NCI-H748 (cell line): ENCODE data around the gene ARPC5.

ENCODE experiments used
- DNase-seq: peaks from one replicate; lab custom pipeline; 2025; ENCODE audit not compliant: unreplicated experiment; lab: John Stamatoyannopoulos, UW

The ARPC5 gene

GRCh38 chr1:183612407-183612806 lies 23.2 kb downstream of the ARPC5 start:
- no peak for DNase-seq

- DNase-seq: no peak
These were observed 24.6 kb downstream of the ARPC5 start for GRCh38 chr1:183611021-183611420.

- peak; percentile 31 for DNase-seq
These were observed 25.7 kb downstream of the ARPC5 start for GRCh38 chr1:183609759-183610452.

- DNase-seq: no peak
These were observed 26.3 kb downstream of the ARPC5 start for GRCh38 chr1:183609313-183609712.

GRCh38 chr1:183607322-183607980 lies 28.1 kb downstream of the ARPC5 start:
- DNase-seq: no peak

- no peak for DNase-seq
These were observed 29.7 kb downstream of the ARPC5 start for GRCh38 chr1:183605904-183606303.

GRCh38 chr1:183604815-183605214 lies 30.8 kb downstream of the ARPC5 start:
- DNase-seq: no peak

- DNase-seq: no peak
These were observed 31.4 kb downstream of the ARPC5 start for GRCh38 chr1:183604038-183604808.

- DNase-seq: no peak
These were observed 33.1 kb downstream of the ARPC5 start for GRCh38 chr1:183602510-183602909.

GRCh38 chr1:183600634-183601033 lies 34.9 kb downstream of the ARPC5 start:
- no peak for DNase-seq

GRCh38 chr1:183600136-183600535 lies 35.4 kb downstream of the ARPC5 start:
- no peak for DNase-seq

- DNase-seq: no peak
These were observed 37.2 kb downstream of the ARPC5 start for GRCh38 chr1:183598386-183598785.

- DNase-seq: no peak
These were observed 37.8 kb downstream of the ARPC5 start for GRCh38 chr1:183597656-183598347.

GRCh38 chr1:183596500-183596899 lies 39.1 kb downstream of the ARPC5 start:
- no peak for DNase-seq

- DNase-seq: no peak
These were observed 40.0 kb downstream of the ARPC5 start for GRCh38 chr1:183595537-183595936.

- no peak for DNase-seq
These were observed 42.2 kb downstream of the ARPC5 start for GRCh38 chr1:183593356-183593755.

GRCh38 chr1:183592733-183593132 lies 42.9 kb downstream of the ARPC5 start:
- DNase-seq: no peak

GRCh38 chr1:183590244-183591191 lies 45.1 kb downstream of the ARPC5 start, which contains the start of gene NCF2:
Gene NCF2, minus strand, starts transcription at chr1:183590459. Its CDS starts 130 bp downstream, at chr1:183590329.
- no peak for DNase-seq

- DNase-seq: no peak
These were observed 45.7 kb downstream of the ARPC5 start for GRCh38 chr1:183589874-183590243.

- DNase-seq: no peak
These were observed 46.2 kb downstream of the ARPC5 start for GRCh38 chr1:183589384-183589783.
